Measurements from ENCODE around the gene APOL6.
A peak's percentile ranks its signal among the peaks of the same experiment; 100 is the strongest.

The APOL6 gene

GRCh38 chr22:35648066-35649025, at the start of gene APOL6:
Gene APOL6 (plus strand): TSS chr22:35648446. CDS start chr22:35656426, 7,980 bp downstream.
- peak; percentile 53 for DNase-seq

DNA sequence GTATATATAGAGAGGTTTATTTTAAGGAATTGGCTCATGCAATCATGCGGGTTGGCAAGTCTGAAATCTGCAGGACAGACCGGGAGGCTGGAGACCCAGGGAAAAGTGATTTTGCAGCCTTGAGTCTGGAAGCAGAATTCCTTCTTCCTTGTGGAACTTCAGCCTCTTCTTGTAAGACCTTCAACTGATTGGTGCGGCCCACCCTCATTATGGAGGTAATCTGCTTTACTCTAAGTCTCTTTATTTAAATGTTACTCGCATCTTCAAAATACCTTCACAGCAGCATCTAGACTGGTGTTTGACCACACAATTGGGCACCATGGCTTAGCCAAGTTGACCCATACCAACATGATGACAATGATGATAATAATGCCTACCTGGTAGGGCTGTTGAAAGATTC, 48.9 kb upstream of the APOL6 start:
- no peak for DNase-seq

DNA sequence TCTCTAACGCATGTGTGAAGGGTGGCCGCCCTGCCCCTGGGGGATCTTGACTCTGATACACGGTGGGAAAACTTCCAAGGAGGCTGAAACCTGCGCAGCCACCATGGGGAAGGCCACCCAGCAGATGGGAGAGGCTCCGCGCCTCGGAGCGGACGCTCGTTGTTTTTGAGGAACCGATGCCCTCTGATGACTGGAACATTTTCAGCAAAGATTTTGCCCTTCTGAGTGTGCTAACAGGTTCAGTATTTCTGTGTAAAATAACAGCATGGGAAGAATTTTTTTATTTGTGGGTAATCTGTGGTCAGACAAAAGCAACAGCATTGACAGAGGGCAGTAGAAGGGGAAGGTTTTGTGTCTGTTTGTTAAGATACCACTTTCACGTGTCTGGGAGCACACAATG, 47.8 kb upstream of the APOL6 start:
- no peak for DNase-seq

- DNase-seq, result no peak
These were observed 47.1 kb upstream of the APOL6 start for GRCh38 chr22:35601013-35601580.

GRCh38 chr22:35601743-35602615, 46.3 kb upstream of the APOL6 start:
- no peak for DNase-seq

DNA sequence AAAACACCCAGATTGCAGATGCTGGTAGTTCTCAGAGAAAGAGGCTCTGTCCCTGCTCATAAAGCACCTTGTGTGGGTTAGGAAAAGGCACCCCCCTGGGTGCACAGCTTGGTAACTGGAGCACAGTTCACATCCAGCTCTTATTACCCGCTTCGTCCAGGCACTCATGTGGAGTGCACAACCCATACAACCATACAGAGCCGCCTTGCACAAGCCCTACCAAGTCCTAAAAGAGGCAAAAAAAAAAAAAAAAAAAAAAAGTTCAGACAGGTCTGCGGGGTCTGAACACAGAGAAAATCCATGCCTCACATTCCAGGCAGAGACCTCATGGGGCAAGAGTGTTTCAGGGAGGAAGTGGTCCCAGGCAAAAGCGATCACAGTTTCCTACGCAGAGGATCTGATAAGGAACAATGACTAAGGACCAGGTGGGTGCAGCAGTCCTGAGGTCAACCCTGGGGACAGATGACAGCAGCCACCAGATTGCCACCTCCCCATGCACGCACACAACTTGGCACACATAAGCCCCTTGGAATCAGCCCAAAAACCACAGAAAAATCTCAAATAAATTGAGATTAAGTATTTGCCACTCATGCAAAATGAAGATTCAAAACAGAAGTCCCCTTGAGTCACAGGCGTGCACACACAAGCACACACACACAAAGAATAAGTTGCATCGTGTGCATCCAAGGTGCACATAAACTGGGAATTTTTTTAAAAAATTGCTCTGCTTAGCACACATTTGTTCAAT, 43.5 kb upstream of the APOL6 start:
- DNase-seq, result no peak

GRCh38 chr22:35605369-35605680, 42.9 kb upstream of the APOL6 start:
- DNase-seq, result no peak

GRCh38 chr22:35605851-35606481, 42.3 kb upstream of the APOL6 start:
- DNase-seq, result no peak

- DNase-seq, result no peak
These were observed 41.3 kb upstream of the APOL6 start for GRCh38 chr22:35606916-35607315.

DNA sequence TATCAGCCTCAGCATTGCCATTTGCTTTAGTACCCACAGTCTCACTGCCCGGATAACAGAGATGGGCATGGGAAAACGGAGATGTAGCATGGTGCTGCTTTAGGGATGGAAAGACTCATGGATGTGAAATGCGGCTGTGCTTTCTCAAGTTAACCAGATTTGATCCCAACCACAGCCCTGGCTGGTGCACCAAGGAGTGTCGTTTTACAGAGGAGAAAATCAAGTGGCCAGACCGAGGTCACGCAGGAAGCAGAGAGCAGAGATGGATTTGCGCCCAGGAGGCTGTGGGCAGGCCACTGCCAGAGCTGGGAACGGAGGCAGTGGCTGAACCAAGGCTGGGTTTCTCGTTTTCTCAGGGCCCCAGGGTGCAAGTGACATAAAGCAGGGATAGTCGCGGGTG, 40.2 kb upstream of the APOL6 start:
- DNase-seq, result no peak

DNA sequence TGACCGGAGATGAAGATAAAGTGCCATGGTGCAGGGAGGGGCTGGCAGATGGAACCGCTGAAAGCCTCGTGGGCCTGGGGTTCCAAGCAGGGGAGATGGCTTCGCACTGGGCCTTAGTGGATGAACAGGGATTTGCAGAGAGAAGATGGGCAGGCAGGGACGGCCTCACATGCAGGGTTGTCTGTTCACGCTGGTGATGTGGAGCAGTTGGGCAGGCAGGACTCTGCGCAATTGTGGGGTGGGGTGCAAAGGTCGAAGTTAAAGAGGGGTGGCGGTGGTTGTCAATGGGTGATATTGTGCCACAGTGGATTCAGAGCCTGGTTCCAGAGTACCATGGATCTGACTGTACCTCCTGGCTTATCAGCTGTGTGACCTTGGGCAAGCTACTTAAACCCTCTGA, 39.0 kb upstream of the APOL6 start:
- no peak for DNase-seq

DNA sequence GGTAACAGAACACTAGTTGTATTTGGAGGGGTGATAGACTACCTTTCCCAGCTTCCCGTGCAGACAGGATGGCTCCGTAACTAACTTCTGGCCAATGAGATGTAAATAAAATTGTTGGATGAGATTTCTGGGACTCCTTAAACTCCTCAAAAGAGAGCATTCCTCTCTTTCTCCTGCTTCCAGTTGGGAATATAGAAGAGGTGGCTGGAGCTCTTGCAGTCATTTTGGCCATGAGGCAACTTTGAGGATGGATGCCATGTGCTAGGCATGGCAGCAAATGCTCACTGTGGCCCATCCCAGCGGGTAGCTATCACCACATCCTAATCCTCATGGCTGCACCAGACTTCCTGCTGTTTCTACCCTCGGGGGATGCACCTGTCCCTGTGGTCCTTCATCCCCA, 38.5 kb upstream of the APOL6 start:
- DNase-seq, result no peak

DNA sequence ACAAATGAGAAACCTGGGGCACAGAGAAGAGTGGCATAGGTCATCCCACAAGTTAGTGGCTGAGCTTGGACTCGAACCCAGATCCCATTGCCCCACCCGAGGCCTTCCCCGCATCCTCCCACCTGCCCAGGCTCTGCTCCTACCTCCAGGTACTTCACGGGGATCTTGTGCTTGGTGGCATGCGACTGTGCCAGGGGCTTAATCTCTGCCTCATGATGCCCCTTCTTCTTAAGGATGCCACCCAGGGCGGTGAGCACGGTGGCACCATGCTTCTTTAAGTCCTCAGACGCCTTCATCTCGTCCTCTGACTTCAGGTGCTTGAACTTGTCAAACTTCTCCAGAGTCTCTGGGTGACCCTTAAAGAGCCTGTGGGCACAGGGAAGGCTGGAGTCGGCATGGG, 37.5 kb upstream of the APOL6 start:
- DNase-seq, result no peak

DNA sequence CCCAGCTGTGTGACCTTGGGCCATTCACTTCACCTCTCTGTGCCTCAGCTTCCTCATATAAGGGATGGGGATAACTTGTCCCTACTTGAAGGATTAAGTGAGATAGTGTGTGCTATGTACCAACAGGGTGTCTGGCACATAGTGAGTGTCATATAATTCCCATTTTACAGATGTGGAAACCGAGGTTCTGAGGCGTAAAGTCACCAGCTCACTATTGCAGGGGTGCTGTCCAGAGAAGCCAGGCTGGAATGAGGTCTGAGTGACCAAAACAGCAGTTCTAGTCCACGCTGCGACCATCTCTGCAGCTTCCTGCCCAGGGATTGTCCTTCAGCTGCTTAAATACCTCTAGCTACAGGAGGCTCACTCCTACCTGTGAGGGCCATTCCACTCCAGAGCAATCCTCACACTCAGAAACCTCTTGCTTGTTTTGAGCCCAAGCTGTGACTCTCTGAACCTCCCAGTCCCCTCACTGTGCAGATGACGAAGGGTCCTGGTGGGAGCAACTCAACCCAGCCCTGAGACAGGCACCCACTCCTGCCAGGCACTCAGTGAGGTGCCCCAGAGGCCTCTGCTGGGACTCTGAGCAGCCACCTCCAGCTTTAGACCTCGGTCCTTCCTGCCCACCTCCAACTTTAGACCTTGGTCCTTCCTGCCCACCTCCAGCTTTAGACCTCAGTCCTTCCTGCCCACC, 36.9 kb upstream of the APOL6 start:
- no peak for DNase-seq

DNA sequence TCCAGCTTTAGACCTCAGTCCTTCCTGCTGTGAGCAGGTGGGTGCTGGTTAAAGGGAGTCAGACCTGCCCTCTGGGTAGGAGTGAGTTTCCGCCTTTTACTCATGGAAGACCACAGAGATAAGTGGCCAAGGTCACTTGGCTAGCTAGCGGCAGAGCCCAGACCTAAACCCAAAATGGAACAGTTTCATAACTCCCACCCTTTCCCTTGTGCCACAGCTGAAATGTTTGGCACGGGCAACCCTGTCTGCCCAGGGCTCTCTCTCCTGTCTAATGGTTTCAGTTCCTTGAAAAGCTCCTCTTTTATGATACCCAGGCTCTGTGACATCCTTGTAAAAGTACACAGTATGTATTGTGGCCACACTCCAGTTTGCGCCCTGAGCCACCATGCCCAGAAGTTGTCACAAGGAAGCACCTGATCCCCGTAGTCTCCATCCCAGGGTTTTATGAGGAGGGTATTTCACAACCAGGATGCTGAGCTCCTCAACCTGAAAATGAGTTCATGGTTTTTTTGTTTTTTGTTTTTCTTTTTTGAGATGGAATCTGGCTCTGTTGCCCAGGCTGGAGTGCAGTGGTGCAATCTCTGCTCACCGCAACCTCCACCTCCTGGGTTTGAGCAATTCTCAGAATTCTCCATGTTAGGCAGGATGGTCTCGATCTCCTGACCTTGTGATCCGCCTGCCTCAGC, 36.2 kb upstream of the APOL6 start:
- DNase-seq, result no peak

DNA sequence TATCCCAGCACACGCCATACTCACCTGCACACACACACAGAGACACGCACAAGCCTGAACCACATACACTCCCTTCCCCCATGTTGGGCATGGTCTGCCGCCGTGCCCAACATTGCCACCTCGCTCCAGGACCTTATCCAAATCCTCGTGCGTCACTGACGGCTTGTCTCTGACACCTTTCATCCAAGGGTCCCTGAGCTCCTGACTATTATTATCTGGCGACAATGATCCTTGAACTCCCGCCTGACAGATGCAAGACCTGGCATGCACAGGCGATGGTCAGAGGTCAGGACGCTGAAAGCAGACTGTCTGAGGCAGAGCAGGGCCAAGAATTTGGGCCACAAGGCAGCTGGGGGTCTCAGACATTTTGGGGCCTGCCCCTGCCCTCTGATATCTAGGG, 35.3 kb upstream of the APOL6 start:
- no peak for DNase-seq

DNA sequence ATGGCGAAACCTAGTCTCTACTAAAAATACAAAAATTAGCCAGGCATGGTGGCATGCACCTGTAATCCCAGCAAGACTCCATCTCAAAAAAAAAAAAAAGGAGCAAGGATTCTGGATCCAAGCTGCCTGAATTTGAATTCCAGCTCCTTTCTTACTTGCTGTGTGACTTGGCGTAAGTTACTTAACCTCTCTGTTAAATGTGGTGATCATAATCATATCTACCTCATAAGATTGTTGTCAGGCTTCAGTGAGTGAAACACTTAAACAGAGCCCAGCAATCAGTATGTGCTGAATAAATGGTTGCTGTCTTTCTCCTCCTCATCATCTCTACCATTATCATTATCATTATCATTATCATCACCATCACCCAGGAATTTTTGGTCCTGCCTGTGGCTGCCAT, 33.8 kb upstream of the APOL6 start:
- no peak for DNase-seq

DNA sequence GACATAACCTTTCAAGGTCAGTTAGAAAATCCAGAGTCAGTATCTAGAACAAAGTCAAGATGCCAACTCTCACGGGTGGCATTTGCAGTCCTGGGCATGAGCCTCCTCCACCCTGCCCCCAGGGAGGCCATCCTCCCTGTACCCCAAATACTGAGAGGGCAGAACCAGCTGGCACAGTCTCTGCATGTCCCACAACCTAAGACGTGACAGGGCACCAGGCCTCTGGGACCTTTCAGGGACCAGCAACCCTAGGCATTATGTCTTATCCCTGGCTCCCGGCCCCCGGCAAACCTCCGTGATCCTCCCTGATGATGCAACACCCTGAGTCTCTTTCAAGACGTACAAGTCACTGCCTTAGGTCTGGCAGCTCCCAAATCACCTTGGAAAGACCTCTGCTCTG, 33.1 kb upstream of the APOL6 start:
- no peak for DNase-seq

GRCh38 chr22:35616043-35616442, 32.2 kb upstream of the APOL6 start:
- no peak for DNase-seq

- no peak for DNase-seq
These were observed 31.0 kb upstream of the APOL6 start, which contains the start of gene MB for GRCh38 chr22:35617137-35617755. Gene MB (minus strand): TSS chr22:35617329. CDS start chr22:35617257, 72 bp downstream.
